H1 (cell line): ENCODE data around the gene HIPK1. TPM values are rescaled to one million over a fixed set of nuclear protein-coding genes. Genes with fewer than 3 reads are reported as not detected.

Experiments
- CTCF ChIA-PET: fragments of 300-600 bp; sonication (Branson Sonifier 250); formaldehyde crosslinking; loops from one replicate; lab custom pipeline; 2021; ENCODE audit not compliant: partially characterized antibody; lab: Charles Lee
- POLR2A ChIA-PET: fragments of 300-600 bp; sonication (Branson Sonifier 250); formaldehyde crosslinking; loops from one replicate; lab custom pipeline; 2021; ENCODE audit warnings: inconsistent platforms; ENCODE audit not compliant: partially characterized antibody; lab: Charles Lee
- DNase-seq, 2 experiments: peaks; one replicate each; pipeline versions ENCODE4 v3.0.0 to v3.0.0-alpha.2; 2010 to 2022; ENCODE audit warnings: low spot score in 2 of 2, low read depth in 1 of 2, mixed read lengths in 1 of 2
- FAIRE-seq: peaks from 2 replicates; lab custom pipeline; 2011; peaks lifted over from hg19 to GRCh38; lab: Jason Lieb, UNC
- H2AFZ ChIP-seq: 2 replicates; pipeline ENCODE4 v1.8.1; 2012; ENCODE audit warnings: low read length, inconsistent platforms
- H2AK5ac ChIP-seq: 2 replicates; pipeline ENCODE4 v1.6.1; 2013; ENCODE audit warnings: low read depth, low read length
- H2BK120ac ChIP-seq: replicated peaks from 2 replicates; pipeline ENCODE3; 2013; ENCODE audit warnings: low read depth, low read length, inconsistent platforms
- H2BK12ac ChIP-seq: 2 replicates; pipeline ENCODE4 v1.6.1; 2013; ENCODE audit warnings: low read depth, low read length
- H2BK15ac ChIP-seq: 2 replicates; pipeline ENCODE4 v1.6.1; 2013; ENCODE audit warnings: low read length
- H2BK20ac ChIP-seq: 2 replicates; pipeline ENCODE4 v1.6.1; 2013; ENCODE audit warnings: low read length
- H2BK5ac ChIP-seq: 2 replicates; pipeline ENCODE4 v1.6.1; 2013; ENCODE audit warnings: low read depth, low read length
- H3K14ac ChIP-seq: 2 replicates; pipeline ENCODE4 v1.6.1; 2013; ENCODE audit warnings: inconsistent platforms; ENCODE audit not compliant: insufficient read length
- H3K18ac ChIP-seq: 2 replicates; pipeline ENCODE4 v1.6.1; 2013; ENCODE audit warnings: low read length; ENCODE audit errors: extremely low read depth
- H3K23ac ChIP-seq: 2 replicates; pipeline ENCODE4 v1.6.1; 2013; ENCODE audit warnings: inconsistent platforms; ENCODE audit not compliant: insufficient read length
- H3K23me2 ChIP-seq: 2 replicates; pipeline ENCODE4 v1.6.1; 2013; ENCODE audit warnings: low read depth, low read length
- H3K27ac ChIP-seq: 2 replicates; pipeline ENCODE4 v1.6.1; 2011; ENCODE audit warnings: low read depth, low read length, inconsistent platforms
- H3K27me3 ChIP-seq, 4 experiments: replicated peaks in 1 of 4; 1 replicate in 1 of 4; 2 replicates in 3 of 4; pipeline versions ENCODE4 v1.6.1 to v1.8.1; 2011 to 2013; ENCODE audit warnings: low read length in 3 of 4, mild to moderate bottlenecking in 3 of 4, inconsistent platforms in 2 of 4, mixed read lengths in 2 of 4, moderate library complexity in 1 of 4; ENCODE audit not compliant: control insufficient read depth in 3 of 4, insufficient read depth in 3 of 4; ENCODE audit errors: extremely low read depth in 1 of 4
- H3K36me3 ChIP-seq, 4 experiments: 2 replicates each; pipeline versions ENCODE4 v1.6.1 to v1.8.1; 2011 to 2013; ENCODE audit warnings: mild to moderate bottlenecking in 4 of 4, low read length in 3 of 4, moderate library complexity in 2 of 4, control low read depth in 1 of 4, inconsistent platforms in 1 of 4; ENCODE audit not compliant: insufficient read depth in 4 of 4, control insufficient read depth in 2 of 4
- H3K4ac ChIP-seq: replicated peaks from 2 replicates; pipeline ENCODE3; 2013; ENCODE audit warnings: low read length, low read depth, mixed read lengths, inconsistent platforms; ENCODE audit not compliant: insufficient read length
- H3K4me1 ChIP-seq, 4 experiments: replicated peaks in 1 of 4; 1 replicate in 1 of 4; 2 replicates in 3 of 4; pipeline versions ENCODE4 v1.6.1 to v1.8.1; 2011 to 2013; ENCODE audit warnings: low read length in 3 of 4, inconsistent platforms in 2 of 4, mixed read lengths in 1 of 4; ENCODE audit not compliant: insufficient read depth in 4 of 4, control insufficient read depth in 3 of 4
- H3K4me2 ChIP-seq, 2 experiments: 2 replicates each; pipeline versions ENCODE4 v1.6.1 to v1.8.1; 2011 to 2013; ENCODE audit warnings: low read depth in 2 of 2, low read length in 2 of 2, control low read depth in 1 of 2, inconsistent platforms in 1 of 2, mild to moderate bottlenecking in 1 of 2; ENCODE audit not compliant: insufficient read depth in 1 of 2
- H3K4me3 ChIP-seq, 4 experiments: fragments of 200-600, 300-600 bp in 1 of 4; sonication (generic), shearing (Covaris generic), sonication (Bioruptor Twin) in 1 of 4; 2 replicates each; pipeline versions ENCODE4 v1.5.1 to v1.8.1; 2011 to 2016; ENCODE audit warnings: low read length in 4 of 4, low read depth in 3 of 4, control low read depth in 2 of 4, inconsistent platforms in 2 of 4, mild to moderate bottlenecking in 2 of 4, mixed read lengths in 1 of 4, moderate library complexity in 1 of 4; ENCODE audit not compliant: insufficient read depth in 2 of 4; ENCODE audit errors: extremely low read depth in 1 of 4
- H3K56ac ChIP-seq: replicated peaks from 2 replicates; pipeline ENCODE3; 2013; ENCODE audit warnings: low read depth, mild to moderate bottlenecking, mixed read lengths, low read length, inconsistent platforms; ENCODE audit not compliant: insufficient read length
- H3K79me1 ChIP-seq: 2 replicates; pipeline ENCODE4 v1.6.1; 2013; ENCODE audit warnings: low read depth, low read length, control low read depth
- H3K79me2 ChIP-seq, 2 experiments: 2 replicates each; pipeline versions ENCODE4 v1.6.1 to v1.8.1; 2012 to 2013; ENCODE audit warnings: low read length in 2 of 2, mild to moderate bottlenecking in 2 of 2, inconsistent platforms in 1 of 2; ENCODE audit not compliant: insufficient read depth in 2 of 2, control insufficient read depth in 1 of 2
- H3K9ac ChIP-seq, 4 experiments: replicated peaks in 1 of 4; 1 replicate in 1 of 4; 2 replicates in 3 of 4; pipeline versions ENCODE4 v1.6.1 to v1.8.1; 2011 to 2013; ENCODE audit warnings: low read depth in 3 of 4, low read length in 3 of 4, control low read depth in 2 of 4, mild to moderate bottlenecking in 2 of 4, moderate library complexity in 2 of 4, inconsistent platforms in 1 of 4; ENCODE audit errors: extremely low read depth in 1 of 4
- H3K9me3 ChIP-seq, 2 experiments: 2 replicates each; pipeline versions ENCODE4 v1.6.1 to v1.8.1; 2012 to 2013; ENCODE audit warnings: mild to moderate bottlenecking in 2 of 2, moderate library complexity in 2 of 2, control low read depth in 1 of 2, inconsistent platforms in 1 of 2, low read depth in 1 of 2, low read length in 1 of 2, mixed read lengths in 1 of 2; ENCODE audit not compliant: insufficient read depth in 2 of 2
- H4K20me1 ChIP-seq, 2 experiments: replicated peaks in 1 of 2; 2 replicates each; pipeline versions ENCODE3 to v1.8.1; 2011 to 2013; ENCODE audit warnings: inconsistent platforms in 2 of 2, low read length in 2 of 2, mild to moderate bottlenecking in 1 of 2; ENCODE audit not compliant: insufficient read depth in 2 of 2, control insufficient read depth in 1 of 2
- H4K5ac ChIP-seq: 2 replicates; pipeline ENCODE4 v1.6.1; 2013; ENCODE audit warnings: low read length, low read depth, mixed read lengths, inconsistent platforms; ENCODE audit not compliant: insufficient read length
- H4K8ac ChIP-seq: 2 replicates; pipeline ENCODE4 v1.8.0; 2013; ENCODE audit warnings: mild to moderate bottlenecking, moderate library complexity, low read length, inconsistent platforms; ENCODE audit not compliant: insufficient read depth; ENCODE audit errors: extremely low read depth
- H4K91ac ChIP-seq: replicated peaks from 2 replicates; pipeline ENCODE3; 2013; ENCODE audit warnings: low read length, mixed read lengths, inconsistent platforms; ENCODE audit not compliant: insufficient read length
- CBX5 ChIP-seq: fragments of 300-800, 300-1000 bp; sonication (generic); IDR thresholded peaks from 2 replicates; pipeline ENCODE4 v1.7.1; 2016; ENCODE audit warnings: antibody characterized with exemption, low read length, low read depth
- CBX8 ChIP-seq: fragments of 300-800, 300-1000 bp; sonication (generic); IDR thresholded peaks from 2 replicates; pipeline ENCODE4 v1.7.1; 2016; ENCODE audit warnings: low read depth, low read length, borderline replicate concordance
- KDM5A ChIP-seq: fragments of 200-600 bp; IDR thresholded peaks from 2 replicates; pipeline ENCODE4 v1.7.1; 2012; ENCODE audit warnings: mild to moderate bottlenecking, low read length, inconsistent platforms, mixed read lengths
- NRF1 ChIP-seq: IDR thresholded peaks from 2 replicates; pipeline ENCODE4 v1.6.1; 2011; ENCODE audit warnings: mild to moderate bottlenecking, low read depth, low read length, improper control_type of control experiment
- SIX5 ChIP-seq: IDR thresholded peaks from 2 replicates; pipeline ENCODE4 v1.6.1; 2011; ENCODE audit warnings: mild to moderate bottlenecking, low read depth, low read length
- TCF12 ChIP-seq: IDR thresholded peaks from 2 replicates; pipeline ENCODE4 v1.6.1; 2011; ENCODE audit warnings: low read depth, mild to moderate bottlenecking, low read length
- WGBS, 2 experiments: shearing (Covaris generic) in 1 of 2; methylation state at CpG; one replicate each; pipeline versions ENCODE4 v1.1.6 to v1.1.7; 2013 to 2015; ENCODE audit warnings: low lambda C conversion rate in 2 of 2, mixed read lengths in 2 of 2, inconsistent platforms in 1 of 2, low coverage in 1 of 2, missing lambda C conversion rate in 1 of 2; ENCODE audit not compliant: insufficient replicate concordance in 2 of 2, insufficient coverage in 1 of 2, insufficient read length in 1 of 2; ENCODE audit errors: extremely low coverage in 1 of 2, missing lambda C conversion rate in 1 of 2; 5-methylcytosine and 5-hydroxymethylcytosine counted together
- polyA plus RNA-seq, 7 experiments: library from polyadenylated mRNA; depleted of rRNA in 3 of 7; stranded (reverse) in 5 of 7; unstranded in 2 of 7; fragments of >200 nt in 5 of 7; fragments of 200-250 nt in 2 of 7; gene quantifications; 1 replicate in 5 of 7; 2 replicates in 1 of 7; 4 replicates in 1 of 7; pipeline versions ENCODE4 v1.2.1 to v1.2.3, GENCODE V29; 2011 to 2013; ENCODE audit warnings: missing spikeins in 2 of 7, mixed read lengths in 2 of 7
- total RNA-seq: library from RNA; stranded (reverse); fragmentation: NEBNext Ultra II Directional; extraction: Animal tissue kit (Norgen Biotek cat#: 25700); gene quantifications from 2 replicates; pipeline ENCODE4 v1.2.1, GENCODE V29; 2021
- TF ChIP-seq, protein P1 (sequence below): IDR thresholded peaks from 2 replicates; pipeline ENCODE4 v1.6.1; 2012; ENCODE audit warnings: inconsistent platforms

The HIPK1 gene
- total and polyA plus RNA-seq, 2 of the 8 experiments (the other 6 are each of a cell fraction or from before 2014, with no cell fraction given): 46.2 to 64.3 TPM

DNA sequence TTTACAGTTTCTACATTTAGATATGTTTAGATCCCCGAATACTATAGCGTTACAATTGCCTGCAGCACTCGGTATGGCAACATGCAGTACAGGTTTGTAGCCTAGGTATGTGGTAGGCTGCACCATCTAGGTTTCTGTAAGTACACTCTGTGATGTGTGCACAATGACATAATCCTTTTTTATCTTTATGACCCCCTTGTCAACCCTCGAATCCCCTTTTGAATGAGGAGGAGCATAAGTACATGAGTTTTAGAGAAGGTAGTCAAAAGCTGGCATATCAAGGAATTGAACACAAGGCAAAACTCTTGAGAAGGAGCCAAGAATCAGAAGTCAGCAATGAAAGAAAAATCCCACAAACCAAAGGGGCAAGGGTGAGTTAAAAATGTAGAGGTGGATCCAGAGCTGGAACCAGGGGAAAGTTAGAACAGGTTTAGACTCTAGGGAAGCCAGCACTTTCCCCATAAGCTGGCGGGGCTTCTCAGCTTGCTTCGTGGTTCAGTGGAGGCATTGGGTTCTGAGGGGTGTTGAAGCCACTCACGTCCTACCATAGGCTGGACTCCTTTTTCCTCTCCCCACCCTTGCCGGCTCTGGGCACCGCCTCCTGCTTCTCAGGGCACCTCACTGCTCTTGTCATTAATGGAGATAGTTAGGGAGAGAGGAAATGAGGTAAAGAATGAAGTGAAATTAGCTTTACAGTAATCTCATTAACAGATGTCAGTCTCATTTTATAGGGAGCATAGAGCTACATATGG is 81.5 kb downstream of the HIPK1 start:
- CTCF ChIA-PET: interaction anchor here (0.7 to 1.8 kb wide), 11 partner anchors 9 to 1600 kb away, joined by 3 to 6 read pairs (median 3); no protein-coding TSS in a partner anchor
- no peak overlapping the region for H2AFZ ChIP-seq
- FAIRE-seq: no peak

More for the DNA sequence above, 81.5 kb downstream of the HIPK1 start:
- 83% methylated on average over 9 of the region's 9 CpGs; no CpG with 5 or more reads in 1 of the 2 experiments for WGBS, 2 experiments
- Histone ChIP-seq H3K56ac (no peak overlapping the region), H3K79me1 (no peaks in the 10 kb centered on the region), H2BK20ac (no peak overlapping the region), H4K8ac (no peak overlapping the region), H3K4me2 (no peak overlapping the region), H3K4me3 (no peak overlapping the region), H3K23me2 (no peaks in the 10 kb centered on the region), H2BK12ac (no peak overlapping the region), H2BK120ac (no peak overlapping the region), H4K20me1 (no peaks in the 10 kb centered on the region), H2BK15ac (0 out of 2 replicates have a peak overlapping the region, but pooled peaks have one; percentile 63), H2AK5ac (no peak overlapping the region), H3K18ac (no peak overlapping the region), H3K9ac (no peak overlapping the region), H3K4ac (no peak overlapping the region), H3K23ac (no peak overlapping the region), H3K36me3 (peaks cover 0 to 4% (median 0%) of the 10 kb centered on the region in 4 experiments; a peak in 1 of 8 replicates), H3K79me2 (no peaks in the 10 kb centered on the region), H3K4me1 (peaks cover 0 to 18% (median 7%) of the 10 kb centered on the region in 4 experiments; a peak in 4 of 7 replicates), H3K27me3 (no peaks in the 10 kb centered on the region), H2BK5ac (no peak overlapping the region), H4K91ac (no peak overlapping the region), H4K5ac (no peak overlapping the region), H3K9me3 (no peaks in the 10 kb centered on the region), H3K27ac (no peak overlapping the region), H3K14ac (no peak overlapping the region)
- no peak for DNase-seq
- POLR2A ChIA-PET: interaction anchor here (1.3 to 2.2 kb wide), 4 partner anchors 8 to 27 kb away, joined by 3 to 12 read pairs (median 5); no protein-coding TSS in a partner anchor
- TF ChIP-seq CBX8 (no peak), SIX5 (no peak), KDM5A (no peak), CBX5 (no peak), TCF12 (no peak), NRF1 (no peak)
- TF ChIP-seq, protein P1, sequence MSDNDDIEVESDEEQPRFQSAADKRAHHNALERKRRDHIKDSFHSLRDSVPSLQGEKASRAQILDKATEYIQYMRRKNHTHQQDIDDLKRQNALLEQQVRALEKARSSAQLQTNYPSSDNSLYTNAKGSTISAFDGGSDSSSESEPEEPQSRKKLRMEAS: no peak
